ENCODE results near the gene ACTN2. TPM values are rescaled to one million over a fixed set of nuclear protein-coding genes. Genes with fewer than 3 reads are reported as not detected.

Gene ACTN2
- total RNA-seq, 2 donors from 2014 or later = 0.79 to 2.2 TPM

DNA sequence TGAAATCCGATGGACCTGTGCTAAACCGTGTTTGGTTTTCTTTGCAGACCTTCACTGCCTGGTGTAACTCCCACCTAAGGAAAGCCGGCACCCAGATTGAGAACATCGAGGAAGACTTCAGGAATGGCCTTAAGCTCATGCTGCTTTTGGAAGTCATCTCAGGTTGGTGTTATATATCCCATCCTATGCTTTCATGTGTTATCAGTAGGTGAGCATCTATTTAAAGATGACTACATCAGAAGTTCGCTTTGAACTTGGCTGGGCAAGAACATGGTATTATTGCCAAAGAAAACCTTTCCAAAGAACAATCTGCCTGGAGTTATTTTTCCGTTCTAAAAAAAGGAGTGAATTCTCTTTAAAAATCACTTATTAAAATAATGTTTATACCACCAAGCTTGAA lies 31.5 kb downstream of the ACTN2 start:
- DNase-seq = no peak
- no peak overlapping the region for H3K27ac Mint-ChIP-seq
- WGBS, 2 experiments (ENCODE audit: insufficient coverage in 1 of 2, insufficient read length in 1 of 2) = 89 to 91% methylated on average over 4 to 6 of the region's 6 CpGs
- H3K4me1 Mint-ChIP-seq = peaks cover 21% of the 10 kb centered on the region
- no peaks in the 10 kb centered on the region for H3K27me3 Mint-ChIP-seq (ENCODE audit: insufficient read depth)
- no peak overlapping the region for H3K4me3 ChIP-seq (ENCODE audit: low read length)
- no peaks in the 10 kb centered on the region for H3K27me3 ChIP-seq (ENCODE audit: control insufficient read depth, insufficient read depth, low read length, poor library complexity, severe bottlenecking)
- TF ChIP-seq, protein P1, sequence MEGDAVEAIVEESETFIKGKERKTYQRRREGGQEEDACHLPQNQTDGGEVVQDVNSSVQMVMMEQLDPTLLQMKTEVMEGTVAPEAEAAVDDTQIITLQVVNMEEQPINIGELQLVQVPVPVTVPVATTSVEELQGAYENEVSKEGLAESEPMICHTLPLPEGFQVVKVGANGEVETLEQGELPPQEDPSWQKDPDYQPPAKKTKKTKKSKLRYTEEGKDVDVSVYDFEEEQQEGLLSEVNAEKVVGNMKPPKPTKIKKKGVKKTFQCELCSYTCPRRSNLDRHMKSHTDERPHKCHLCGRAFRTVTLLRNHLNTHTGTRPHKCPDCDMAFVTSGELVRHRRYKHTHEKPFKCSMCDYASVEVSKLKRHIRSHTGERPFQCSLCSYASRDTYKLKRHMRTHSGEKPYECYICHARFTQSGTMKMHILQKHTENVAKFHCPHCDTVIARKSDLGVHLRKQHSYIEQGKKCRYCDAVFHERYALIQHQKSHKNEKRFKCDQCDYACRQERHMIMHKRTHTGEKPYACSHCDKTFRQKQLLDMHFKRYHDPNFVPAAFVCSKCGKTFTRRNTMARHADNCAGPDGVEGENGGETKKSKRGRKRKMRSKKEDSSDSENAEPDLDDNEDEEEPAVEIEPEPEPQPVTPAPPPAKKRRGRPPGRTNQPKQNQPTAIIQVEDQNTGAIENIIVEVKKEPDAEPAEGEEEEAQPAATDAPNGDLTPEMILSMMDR (conservative IDR thresholded peaks at IDR 0.05) = no peak
- H3K36me3 ChIP-seq (ENCODE audit: control insufficient read depth, insufficient read depth, low read length) = no peaks in the 10 kb centered on the region
- H3K9me3 Mint-ChIP-seq = peaks cover 2% of the 10 kb centered on the region
- H3K9ac ChIP-seq (ENCODE audit: extremely low read depth, low read length, poor library complexity, severe bottlenecking) = no peak overlapping the region
- H3K4me3 Mint-ChIP-seq = no peak overlapping the region
- no peaks in the 10 kb centered on the region for H3K36me3 Mint-ChIP-seq (ENCODE audit: low read depth)
- no peak overlapping the region for H3K27ac ChIP-seq (ENCODE audit: low read depth, low read length)
- H3K4me1 ChIP-seq (ENCODE audit: control insufficient read depth, insufficient read depth, low read length) = peaks cover 3% of the 10 kb centered on the region
- H3K9me3 ChIP-seq (ENCODE audit: control insufficient read depth, low read length) = peaks cover 6% of the 10 kb centered on the region

DNA sequence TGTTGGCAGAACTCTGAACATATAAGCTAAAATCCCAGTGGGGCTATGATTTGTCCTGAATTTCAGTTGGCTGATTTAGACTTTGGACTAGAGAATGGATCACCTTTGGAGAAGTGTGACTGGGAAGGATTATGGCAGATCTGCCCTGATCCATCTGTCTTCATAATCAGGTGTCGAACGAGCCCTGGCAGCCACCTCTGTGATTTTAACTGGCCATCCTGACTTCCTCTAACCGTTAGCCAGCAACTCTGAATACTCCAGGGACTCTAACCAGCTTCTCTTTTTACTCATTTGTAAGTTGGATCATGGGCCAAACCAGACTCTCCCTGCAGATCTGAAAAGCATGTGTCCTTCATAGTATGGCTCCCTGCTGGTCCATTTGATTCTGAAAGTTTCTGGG lies 32.0 kb downstream of the ACTN2 start:
- Mint-ChIP-seq H3K27ac (no peak overlapping the region), H3K4me3 (no peak overlapping the region)

DNA sequence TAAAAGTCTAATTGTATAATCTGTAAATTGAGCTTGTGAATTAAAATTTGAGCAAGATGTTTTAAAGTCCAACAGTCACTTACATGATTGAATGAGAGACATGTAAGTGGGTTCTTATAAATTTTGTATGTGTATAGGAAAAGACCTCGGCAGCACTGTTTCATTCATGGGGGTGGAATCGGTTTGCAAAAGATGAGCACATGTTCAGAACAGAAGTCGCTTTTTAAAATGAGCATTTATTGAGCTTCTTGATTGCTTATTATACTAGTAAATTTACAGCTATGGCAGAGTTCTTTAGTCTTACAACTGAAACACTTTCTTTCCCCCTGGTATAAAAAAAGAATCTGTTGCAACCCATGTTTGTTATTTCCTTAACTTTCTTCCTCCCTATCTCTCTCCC lies 33.9 kb downstream of the ACTN2 start:
- H3K4me3 ChIP-seq (ENCODE audit: low read length) = no peak overlapping the region
- H3K27ac ChIP-seq (ENCODE audit: low read depth, low read length) = no peak overlapping the region
- no peak overlapping the region for H3K9ac ChIP-seq (ENCODE audit: extremely low read depth, low read length, poor library complexity, severe bottlenecking)
- 43 to 53% methylated on average over 2 to 3 of the region's 3 CpGs for WGBS, 2 experiments (ENCODE audit: insufficient coverage in 1 of 2, insufficient read length in 1 of 2)
- no peak overlapping the region for H3K27ac Mint-ChIP-seq
- H3K36me3 Mint-ChIP-seq (ENCODE audit: low read depth) = no peaks in the 10 kb centered on the region
- H3K27me3 ChIP-seq (ENCODE audit: control insufficient read depth, insufficient read depth, low read length, poor library complexity, severe bottlenecking) = no peaks in the 10 kb centered on the region
- H3K4me3 Mint-ChIP-seq = no peak overlapping the region
- H3K36me3 ChIP-seq (ENCODE audit: control insufficient read depth, insufficient read depth, low read length) = no peaks in the 10 kb centered on the region
- peaks cover 3% of the 10 kb centered on the region for H3K4me1 ChIP-seq (ENCODE audit: control insufficient read depth, insufficient read depth, low read length)
- peaks cover 21% of the 10 kb centered on the region for H3K4me1 Mint-ChIP-seq
- no peaks in the 10 kb centered on the region for H3K9me3 ChIP-seq (ENCODE audit: control insufficient read depth, low read length)
- no peaks in the 10 kb centered on the region for H3K9me3 Mint-ChIP-seq
- TF ChIP-seq, protein P1 (conservative IDR thresholded peaks at IDR 0.05) = no peak
- DNase-seq = no peak
- H3K27me3 Mint-ChIP-seq (ENCODE audit: insufficient read depth) = no peaks in the 10 kb centered on the region

More for the DNA sequence above, 32.0 kb downstream of the ACTN2 start:
- H3K36me3 ChIP-seq (ENCODE audit: control insufficient read depth, insufficient read depth, low read length) = no peaks in the 10 kb centered on the region
- 84 to 90% methylated on average over 3 of the region's 3 CpGs for WGBS, 2 experiments (ENCODE audit: insufficient coverage in 1 of 2, insufficient read length in 1 of 2)
- H3K36me3 Mint-ChIP-seq (ENCODE audit: low read depth) = no peaks in the 10 kb centered on the region
- no peak overlapping the region for H3K4me3 ChIP-seq (ENCODE audit: low read length)
- no peak for DNase-seq
- peaks cover 21% of the 10 kb centered on the region for H3K4me1 Mint-ChIP-seq
- peaks cover under 1% of the 10 kb centered on the region for H3K9me3 ChIP-seq (ENCODE audit: control insufficient read depth, low read length)
- H3K9me3 Mint-ChIP-seq = peaks cover under 1% of the 10 kb centered on the region
- H3K27me3 Mint-ChIP-seq (ENCODE audit: insufficient read depth) = no peaks in the 10 kb centered on the region
- no peak overlapping the region for H3K9ac ChIP-seq (ENCODE audit: extremely low read depth, low read length, poor library complexity, severe bottlenecking)
- TF ChIP-seq, protein P1 (conservative IDR thresholded peaks at IDR 0.05) = no peak
- no peak overlapping the region for H3K27ac ChIP-seq (ENCODE audit: low read depth, low read length)
- peaks cover 3% of the 10 kb centered on the region for H3K4me1 ChIP-seq (ENCODE audit: control insufficient read depth, insufficient read depth, low read length)
- H3K27me3 ChIP-seq (ENCODE audit: control insufficient read depth, insufficient read depth, low read length, poor library complexity, severe bottlenecking) = no peaks in the 10 kb centered on the region
